Measurements from ENCODE around the gene TMEM117.
"Not testable (repeated sequence)": the region's sequence is repeated elsewhere in the genome, so short reads cannot be mapped to it uniquely, and the experiment has no call there.

The TMEM117 gene

GRCh38 chr12:43968736-43969135, 132.9 kb downstream of the TMEM117 start:
- no peak for DNase-seq

GRCh38 chr12:43969882-43970281, 134.0 kb downstream of the TMEM117 start:
- DNase-seq: no peak

- DNase-seq: no peak
Observed at GRCh38 chr12:43973385-43973784, 137.5 kb downstream of the TMEM117 start.

- no peak for DNase-seq
Observed at GRCh38 chr12:43973993-43974392, 138.1 kb downstream of the TMEM117 start.

- no peak for DNase-seq
Observed at GRCh38 chr12:43976027-43976426, 140.1 kb downstream of the TMEM117 start.

GRCh38 chr12:43978556-43978955, 142.7 kb downstream of the TMEM117 start:
- no peak for DNase-seq

- DNase-seq: no peak
Observed at GRCh38 chr12:43979450-43979849, 143.6 kb downstream of the TMEM117 start.

- no peak for DNase-seq
Observed at GRCh38 chr12:43980627-43981191, 144.8 kb downstream of the TMEM117 start.

GRCh38 chr12:43981726-43982125, 145.8 kb downstream of the TMEM117 start:
- DNase-seq: no peak

GRCh38 chr12:43982544-43982943, 146.7 kb downstream of the TMEM117 start:
- no peak for DNase-seq

GRCh38 chr12:43988838-43989560, 153.1 kb downstream of the TMEM117 start:
- no peak for DNase-seq

- DNase-seq: no peak
Observed at GRCh38 chr12:43992856-43993255, 157.0 kb downstream of the TMEM117 start.

- DNase-seq: peak; percentile 13
Observed at GRCh38 chr12:44000309-44000952, 164.6 kb downstream of the TMEM117 start.

- DNase-seq: no peak
Observed at GRCh38 chr12:44002607-44003006, 166.7 kb downstream of the TMEM117 start.

- no peak for DNase-seq
Observed at GRCh38 chr12:44003721-44004120, 167.8 kb downstream of the TMEM117 start.

GRCh38 chr12:44015333-44015941, 179.6 kb downstream of the TMEM117 start:
- DNase-seq: peak; percentile 75

- DNase-seq: no peak
Observed at GRCh38 chr12:44017216-44017615, 181.3 kb downstream of the TMEM117 start.

GRCh38 chr12:44019118-44019517, 183.2 kb downstream of the TMEM117 start:
- DNase-seq: no peak

GRCh38 chr12:44020555-44020954, 184.7 kb downstream of the TMEM117 start:
- DNase-seq: no peak

GRCh38 chr12:44021471-44021971, 185.6 kb downstream of the TMEM117 start:
- DNase-seq: no peak

GRCh38 chr12:44025499-44025898, 189.6 kb downstream of the TMEM117 start:
- no peak for DNase-seq

- DNase-seq: no peak
Observed at GRCh38 chr12:44026046-44026445, 190.2 kb downstream of the TMEM117 start.

GRCh38 chr12:44026926-44027325, 191.0 kb downstream of the TMEM117 start:
- DNase-seq: not testable (repeated sequence)

- DNase-seq: no peak
Observed at GRCh38 chr12:44029194-44029593, 193.3 kb downstream of the TMEM117 start.

All from NCI-H446 treated with DMSO at 0.1 percent for 48 hours (cell line).